NT2/D1 (cell line): Measurements from ENCODE around the gene RNF220.

Experiments
- DNase-seq: peaks from one replicate; pipeline ENCODE4 v3.0.0-alpha.2; 2011; ENCODE audit warnings: low read depth, low spot score
- H3K27me3 ChIP-seq: 2 replicates; pipeline ENCODE4 v1.6.0; 2011; ENCODE audit warnings: mild to moderate bottlenecking; ENCODE audit not compliant: insufficient read length, insufficient read depth
- H3K36me3 ChIP-seq: 2 replicates; pipeline ENCODE4 v1.6.1; 2011; ENCODE audit warnings: mild to moderate bottlenecking, low read length, mixed read lengths; ENCODE audit not compliant: insufficient read depth, insufficient read length
- H3K4me1 ChIP-seq: 2 replicates; pipeline ENCODE4 v1.5.1; 2011; ENCODE audit not compliant: insufficient read depth, insufficient read length
- H3K4me3 ChIP-seq: 2 replicates; pipeline ENCODE4 v1.5.1; 2011; ENCODE audit warnings: low read depth; ENCODE audit not compliant: insufficient read length
- H3K9ac ChIP-seq: 2 replicates; pipeline ENCODE4 v1.6.0; 2011; ENCODE audit warnings: low read depth; ENCODE audit not compliant: insufficient read length
- H3K9me3 ChIP-seq: 2 replicates; pipeline ENCODE4 v1.5.1; 2011; ENCODE audit warnings: mild to moderate bottlenecking, low read length; ENCODE audit not compliant: insufficient read depth
- SUZ12 ChIP-seq: IDR thresholded peaks from 2 replicates; pipeline ENCODE4 v1.6.1; 2011; ENCODE audit not compliant: insufficient read length, insufficient read depth; ENCODE audit errors: extremely low read depth
- YY1 ChIP-seq: IDR thresholded peaks from 2 replicates; pipeline ENCODE4 v1.6.1; 2011; ENCODE audit not compliant: insufficient read length, insufficient read depth
- ZNF274 ChIP-seq: IDR thresholded peaks from 2 replicates; pipeline ENCODE4 v1.6.1; 2011; ENCODE audit warnings: mild to moderate bottlenecking, low read depth, low read length

RNF220 gene

GRCh38 chr1:44649788-44650158 lies 244.7 kb downstream of the RNF220 start:
- Histone ChIP-seq H3K9ac (peak overlapping the region; percentile 21), H3K9me3 (no peaks in the 10 kb centered on the region), H3K36me3 (peaks cover 80% of the 10 kb centered on the region), H3K27me3 (no peaks in the 10 kb centered on the region), H3K4me3 (no peak overlapping the region), H3K4me1 (peaks cover 24% of the 10 kb centered on the region)
- TF ChIP-seq ZNF274 (no peak), YY1 (no peak), SUZ12 (no peak)
- no peak for DNase-seq

- no peak overlapping the region for H3K4me3 ChIP-seq
- TF ChIP-seq ZNF274 (no peak), YY1 (no peak), SUZ12 (no peak)
- peaks cover 29% of the 10 kb centered on the region for H3K4me1 ChIP-seq
- H3K27me3 ChIP-seq, result no peaks in the 10 kb centered on the region
- no peak overlapping the region for H3K9ac ChIP-seq
- peaks cover 76% of the 10 kb centered on the region for H3K36me3 ChIP-seq
- H3K9me3 ChIP-seq, result no peaks in the 10 kb centered on the region
- DNase-seq, result no peak
These were observed 245.2 kb downstream of the RNF220 start for GRCh38 chr1:44650159-44650831.

- Histone ChIP-seq H3K4me3 (no peak overlapping the region), H3K9ac (no peak overlapping the region), H3K36me3 (peaks cover 68% of the 10 kb centered on the region), H3K27me3 (no peaks in the 10 kb centered on the region), H3K9me3 (no peaks in the 10 kb centered on the region), H3K4me1 (peaks cover 31% of the 10 kb centered on the region)
- no peak for DNase-seq
- no peak for TF ChIP-seq YY1
- no peak for TF ChIP-seq SUZ12
- TF ChIP-seq ZNF274, result no peak
These were observed 246.0 kb downstream of the RNF220 start for GRCh38 chr1:44651069-44651468.

GRCh38 chr1:44652445-44653106 lies 247.5 kb downstream of the RNF220 start:
- peaks cover 53% of the 10 kb centered on the region for H3K36me3 ChIP-seq
- H3K4me3 ChIP-seq, result no peak overlapping the region

GRCh38 chr1:44653107-44653964 lies 248.3 kb downstream of the RNF220 start:
- Histone ChIP-seq H3K27me3 (no peaks in the 10 kb centered on the region), H3K4me3 (no peak overlapping the region), H3K4me1 (peaks cover 35% of the 10 kb centered on the region), H3K9me3 (no peaks in the 10 kb centered on the region), H3K36me3 (peaks cover 45% of the 10 kb centered on the region), H3K9ac (no peak overlapping the region)
- DNase-seq, result no peak
- TF ChIP-seq ZNF274, result no peak
- no peak for TF ChIP-seq YY1
- TF ChIP-seq SUZ12, result no peak

More at GRCh38 chr1:44652445-44653106, 247.5 kb downstream of the RNF220 start:
- H3K9me3 ChIP-seq, result no peaks in the 10 kb centered on the region
- no peak overlapping the region for H3K9ac ChIP-seq
- peaks cover 31% of the 10 kb centered on the region for H3K4me1 ChIP-seq
- peak; percentile 81 for DNase-seq
- H3K27me3 ChIP-seq, result no peaks in the 10 kb centered on the region
- TF ChIP-seq YY1, result peak; percentile 45
- TF ChIP-seq SUZ12, result no peak
- TF ChIP-seq ZNF274, result no peak

- H3K27me3 ChIP-seq, result no peaks in the 10 kb centered on the region
- H3K4me3 ChIP-seq, result no peak overlapping the region
- H3K4me1 ChIP-seq, result peaks cover 26% of the 10 kb centered on the region
- H3K9me3 ChIP-seq, result no peaks in the 10 kb centered on the region
- peak overlapping the region; percentile 34 for H3K9ac ChIP-seq
- TF ChIP-seq ZNF274 (no peak), SUZ12 (no peak), YY1 (no peak)
- H3K36me3 ChIP-seq, result peaks cover 35% of the 10 kb centered on the region
- no peak for DNase-seq
These were observed 249.6 kb downstream of the RNF220 start for GRCh38 chr1:44654621-44655187.
